GM23248 (cell line): ENCODE measurements around the gene ZNF503. TPM values are rescaled to one million over a fixed set of nuclear protein-coding genes. Genes with fewer than 3 reads are reported as not detected.
A peak's percentile ranks its signal among the peaks of the same experiment; 100 is the strongest.

Experiments
- DNase-seq: peaks from one replicate; pipeline ENCODE4 v3.0.0-alpha.2; 2015
- H2AFZ ChIP-seq: fragments of 200-600 bp; sonication (generic); 2 replicates; pipeline ENCODE4 v1.6.1; 2016; ENCODE audit warnings: antibody characterized with exemption
- H3F3A ChIP-seq: fragments of 200-600 bp; sonication (generic); 2 replicates; pipeline ENCODE4 v1.6.1; 2016; ENCODE audit warnings: mild to moderate bottlenecking, antibody characterized with exemption, mixed run types; ENCODE audit not compliant: insufficient read depth
- H3K27ac ChIP-seq: fragments of 200-600 bp; sonication (generic); 2 replicates; pipeline ENCODE4 v1.5.1; 2016; ENCODE audit warnings: mild to moderate bottlenecking
- H3K27me3 ChIP-seq: fragments of 200-600 bp; sonication (generic); replicated peaks from 2 replicates; pipeline ENCODE4 v1.6.1; 2016; ENCODE audit warnings: mild to moderate bottlenecking; ENCODE audit not compliant: insufficient read depth
- H3K36me3 ChIP-seq: fragments of 200-600 bp; sonication (generic); 2 replicates; pipeline ENCODE4 v1.6.1; 2016; ENCODE audit warnings: low read depth, mild to moderate bottlenecking
- H3K4me1 ChIP-seq: fragments of 200-600 bp; sonication (generic); 2 replicates; pipeline ENCODE4 v1.6.1; 2016; ENCODE audit warnings: mild to moderate bottlenecking; ENCODE audit not compliant: insufficient read depth
- H3K4me2 ChIP-seq: fragments of 200-600 bp; sonication (generic); one replicate; pipeline ENCODE4 v1.6.1; 2016; ENCODE audit warnings: mild to moderate bottlenecking; ENCODE audit not compliant: unreplicated experiment
- H3K4me3 ChIP-seq: fragments of 200-600 bp; sonication (generic); 2 replicates; pipeline ENCODE4 v1.5.1; 2016; ENCODE audit warnings: mild to moderate bottlenecking
- H3K79me2 ChIP-seq: fragments of 200-600 bp; sonication (generic); 2 replicates; pipeline ENCODE4 v1.6.1; 2016; ENCODE audit warnings: mild to moderate bottlenecking; ENCODE audit not compliant: insufficient read depth
- H3K9ac ChIP-seq: fragments of 200-600 bp; sonication (generic); 2 replicates; pipeline ENCODE4 v1.6.1; 2016; ENCODE audit warnings: mild to moderate bottlenecking
- H3K9me2 ChIP-seq: fragments of 200-600 bp; sonication (generic); 2 replicates; pipeline ENCODE4 v1.6.1; 2016; ENCODE audit warnings: mixed run types, mild to moderate bottlenecking, moderate library complexity; ENCODE audit not compliant: insufficient read depth
- H3K9me3 ChIP-seq: fragments of 200-600 bp; sonication (generic); one replicate; pipeline ENCODE4 v1.6.1; 2017; ENCODE audit warnings: low read depth
- H4K20me1 ChIP-seq: fragments of 200-600 bp; sonication (generic); 2 replicates; pipeline ENCODE4 v1.6.0; 2016; ENCODE audit not compliant: insufficient read depth
- EZH2 ChIP-seq: fragments of 200-600 bp; sonication (generic); IDR thresholded peaks from 2 replicates; pipeline ENCODE4 v1.6.1; 2018; ENCODE audit warnings: antibody characterized with exemption, mild to moderate bottlenecking; ENCODE audit not compliant: insufficient read depth, poor library complexity, severe bottlenecking
- EZH2phosphoT487 ChIP-seq: fragments of 200-600 bp; sonication (generic); IDR thresholded peaks from 2 replicates; pipeline ENCODE4 v1.6.1; 2018; ENCODE audit warnings: antibody characterized with exemption, moderate library complexity, mild to moderate bottlenecking, low read depth; ENCODE audit not compliant: insufficient read depth
- WGBS, 2 experiments: methylation state at CpG; one replicate each; pipeline ENCODE4 v1.1.6; 2015 to 2017; ENCODE audit warnings: low lambda C conversion rate in 2 of 2, low coverage in 1 of 2; ENCODE audit errors: missing lambda C conversion rate in 2 of 2; 5-methylcytosine and 5-hydroxymethylcytosine counted together
- in situ Hi-C: fragments of 300-500 bp; cut with MboI; formaldehyde crosslinking; loops from 2 replicates; pipeline ENCODE4 v1.15.0; 2020
- polyA plus RNA-seq: library from polyadenylated mRNA; unstranded; fragments of >200 nt; fragmentation: Nextera tagmentation; extraction: Ambion mirVana; gene quantifications from 2 replicates; pipeline ENCODE4 v1.2.1, GENCODE V29; 2016
- total RNA-seq: library from RNA; depleted of rRNA; stranded (reverse); fragments of >200 nt; shearing (Covaris generic); gene quantifications from 2 replicates; pipeline ENCODE4 v1.2.3, GENCODE V29; 2014

Gene ZNF503
- total and polyA plus RNA-seq, 2 experiments from 2014 or later, result 15.4 to 17.5 TPM

DNA sequence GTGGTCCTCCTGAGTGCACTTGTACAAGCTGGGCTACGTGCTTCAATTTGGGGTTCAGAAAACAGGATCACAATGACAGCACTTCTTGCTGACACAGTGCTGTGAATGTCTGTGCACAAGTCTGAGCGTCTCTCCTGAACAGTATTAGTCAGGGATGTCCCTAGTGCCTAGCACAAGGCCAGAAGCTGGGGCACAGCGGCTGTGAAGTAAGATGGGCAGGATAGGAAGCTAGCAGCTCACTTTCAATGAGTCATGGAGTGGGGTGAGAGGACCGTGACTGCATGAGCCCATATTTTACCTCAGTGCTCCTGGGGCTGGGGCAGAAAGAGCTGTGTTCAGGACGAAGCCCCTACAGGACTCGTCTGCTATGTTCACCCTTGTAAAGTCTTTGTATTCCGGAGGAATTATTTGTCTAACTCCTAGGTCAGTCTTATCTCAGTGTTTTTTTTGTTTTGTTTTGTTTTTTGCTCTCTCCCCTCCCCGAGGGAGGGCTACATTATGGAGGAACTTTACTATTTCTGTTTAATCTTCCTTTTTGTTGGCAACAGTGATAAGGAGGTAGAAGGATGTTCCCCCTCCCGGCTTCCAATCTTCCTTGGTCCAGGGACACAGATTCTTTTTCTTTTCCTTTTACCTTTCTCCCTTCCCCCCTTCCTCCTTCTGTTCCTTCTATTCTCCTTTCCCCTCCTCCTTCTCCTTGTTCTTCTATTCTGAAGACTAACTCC is 27.0 kb upstream of the ZNF503 start:
- no peak for TF ChIP-seq EZH2
- TF ChIP-seq EZH2phosphoT487, result no peak
- Histone ChIP-seq H3F3A (no peaks in the 10 kb centered on the region), H4K20me1 (no peaks in the 10 kb centered on the region), H2AFZ (no peak overlapping the region), H3K4me1 (no peaks in the 10 kb centered on the region), H3K79me2 (no peaks in the 10 kb centered on the region), H3K27ac (no peak overlapping the region), H3K27me3 (no peaks in the 10 kb centered on the region), H3K4me2 (no peak overlapping the region), H3K4me3 (no peak overlapping the region), H3K9me3 (no peaks in the 10 kb centered on the region), H3K9me2 (no peaks in the 10 kb centered on the region), H3K9ac (no peak overlapping the region), H3K36me3 (no peaks in the 10 kb centered on the region)
- 64 to 75% methylated on average over 9 of the region's 9 CpGs for WGBS, 2 experiments
- DNase-seq, result peak; percentile 56
- in situ Hi-C loops, result no loop called here

DNA sequence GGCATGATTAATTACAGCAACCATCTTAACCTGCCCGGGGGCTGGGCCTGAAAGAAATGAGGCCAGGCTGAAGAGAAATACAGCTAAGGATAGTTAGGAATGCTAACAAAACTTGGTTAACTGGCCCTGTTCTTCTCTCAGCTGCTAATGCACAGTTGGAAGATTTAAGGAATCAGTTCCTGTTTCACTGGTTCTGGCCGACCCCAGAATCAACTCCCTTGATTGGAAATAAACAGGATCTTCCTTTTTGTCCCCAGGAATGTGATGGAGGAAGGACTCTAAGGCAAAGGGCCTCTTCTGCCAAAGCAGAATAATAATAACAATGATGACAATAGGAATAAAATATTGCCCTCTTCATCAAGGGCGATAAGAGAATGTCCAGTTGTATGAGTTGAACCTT is 26.4 kb upstream of the ZNF503 start:
- no peak overlapping the region for H3K27ac ChIP-seq
- H3K27me3 ChIP-seq, result no peaks in the 10 kb centered on the region
- WGBS, 2 experiments, result 71 to 73% methylated on average over 3 of the region's 3 CpGs
- no peak overlapping the region for H3K9ac ChIP-seq
- no peaks in the 10 kb centered on the region for H3K4me1 ChIP-seq
- no peaks in the 10 kb centered on the region for H3K9me3 ChIP-seq
- no peaks in the 10 kb centered on the region for H3F3A ChIP-seq
- no peak overlapping the region for H3K4me2 ChIP-seq
- TF ChIP-seq EZH2 (no peak), EZH2phosphoT487 (no peak)
- no peaks in the 10 kb centered on the region for H3K79me2 ChIP-seq
- no peaks in the 10 kb centered on the region for H4K20me1 ChIP-seq
- H2AFZ ChIP-seq, result no peak overlapping the region
- in situ Hi-C loops, result no loop called here
- no peaks in the 10 kb centered on the region for H3K36me3 ChIP-seq
- no peak overlapping the region for H3K4me3 ChIP-seq
- H3K9me2 ChIP-seq, result no peaks in the 10 kb centered on the region
- no peak for DNase-seq

DNA sequence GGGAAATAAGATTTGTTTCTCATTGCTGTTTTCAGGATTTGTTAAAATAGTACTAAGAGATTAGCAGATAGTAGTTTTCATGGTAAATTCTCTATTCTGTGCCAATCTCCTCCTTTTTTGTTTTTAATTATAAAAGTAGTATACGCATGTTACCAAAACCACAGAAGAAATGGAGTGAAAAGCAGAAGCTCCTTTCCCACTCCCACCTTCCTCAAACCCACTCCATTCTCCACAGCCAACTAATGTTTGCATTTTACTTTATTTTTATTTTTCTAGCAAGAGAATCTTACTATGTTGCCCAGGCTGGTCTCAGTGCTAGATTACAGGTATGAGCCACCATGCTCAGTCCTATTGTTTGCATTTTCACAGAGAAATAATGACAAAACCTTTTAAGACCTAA is 25.3 kb upstream of the ZNF503 start:
- no peak overlapping the region for H3K27ac ChIP-seq
- no peaks in the 10 kb centered on the region for H3K36me3 ChIP-seq
- WGBS, 2 experiments, result 97 to 100% methylated on average over 1 of the region's 1 CpG
- no peak for DNase-seq
- H3F3A ChIP-seq, result no peaks in the 10 kb centered on the region
- no peaks in the 10 kb centered on the region for H3K4me1 ChIP-seq
- no peaks in the 10 kb centered on the region for H4K20me1 ChIP-seq
- H3K9me3 ChIP-seq, result no peaks in the 10 kb centered on the region
- no peaks in the 10 kb centered on the region for H3K9me2 ChIP-seq
- H3K4me2 ChIP-seq, result no peak overlapping the region
- in situ Hi-C loops, result no loop called here
- H2AFZ ChIP-seq, result no peak overlapping the region
- no peak overlapping the region for H3K9ac ChIP-seq
- no peaks in the 10 kb centered on the region for H3K79me2 ChIP-seq
- TF ChIP-seq EZH2phosphoT487 (no peak), EZH2 (no peak)
- H3K27me3 ChIP-seq, result no peaks in the 10 kb centered on the region
- no peak overlapping the region for H3K4me3 ChIP-seq

GRCh38 chr10:75425291-75426079 is 23.9 kb upstream of the ZNF503 start:
- no peaks in the 10 kb centered on the region for H3K9me3 ChIP-seq
- WGBS, 2 experiments, result 90% methylated on average over 6 of the region's 6 CpGs
- no peaks in the 10 kb centered on the region for H3F3A ChIP-seq
- no peak overlapping the region for H3K4me2 ChIP-seq
- H3K27ac ChIP-seq, result no peak overlapping the region
- no peak for TF ChIP-seq EZH2
- no peaks in the 10 kb centered on the region for H3K27me3 ChIP-seq
- H4K20me1 ChIP-seq, result no peaks in the 10 kb centered on the region
- H3K4me3 ChIP-seq, result no peak overlapping the region
- no peaks in the 10 kb centered on the region for H3K9me2 ChIP-seq
- H3K4me1 ChIP-seq, result no peaks in the 10 kb centered on the region
- DNase-seq, result no peak
- no peak overlapping the region for H3K9ac ChIP-seq
- H3K36me3 ChIP-seq, result no peaks in the 10 kb centered on the region
- in situ Hi-C loops, result no loop called here
- no peaks in the 10 kb centered on the region for H3K79me2 ChIP-seq
- no peak overlapping the region for H2AFZ ChIP-seq
